DND-41 (cell line): ENCODE results near the gene TEX19.

Experiments used
- ATAC-seq: fragments of 200-7000 bp; cut with Tn5 transposase; 3 replicates; pipeline ENCODE4 v1.9.1; 2021; ENCODE audit warnings: low read depth; ENCODE audit not compliant: insufficient read depth
- DNase-seq: peaks from one replicate; pipeline ENCODE4 v3.0.0-alpha.2; 2020
- H2AFZ ChIP-seq: 2 replicates; pipeline ENCODE4 v1.6.0; 2012; ENCODE audit warnings: low read depth, low read length
- H3K27ac ChIP-seq: 2 replicates; pipeline ENCODE4 v1.5.1; 2012; ENCODE audit warnings: low read length, inconsistent platforms
- H3K27me3 ChIP-seq: fragments of 200-600 bp; sonication (generic); 2 replicates; pipeline ENCODE4 v1.6.0; 2012; ENCODE audit warnings: low read length, mild to moderate bottlenecking, inconsistent platforms; ENCODE audit not compliant: insufficient read depth, poor library complexity
- H3K36me3 ChIP-seq: 2 replicates; pipeline ENCODE4 v1.5.1; 2012; ENCODE audit warnings: low read length, inconsistent platforms; ENCODE audit not compliant: insufficient read depth
- H3K4me1 ChIP-seq: 2 replicates; pipeline ENCODE4 v1.5.1; 2012; ENCODE audit warnings: mild to moderate bottlenecking, low read length; ENCODE audit not compliant: insufficient read depth
- H3K4me2 ChIP-seq: 2 replicates; pipeline ENCODE4 v1.6.0; 2012; ENCODE audit warnings: mild to moderate bottlenecking, moderate library complexity, low read length, inconsistent platforms; ENCODE audit not compliant: insufficient read depth
- H3K4me3 ChIP-seq, 2 experiments: fragments of 200-600 bp in 1 of 2; shearing (Covaris generic) in 1 of 2; 2 replicates each; pipeline ENCODE4 v1.5.1; 2012 to 2016; ENCODE audit warnings: inconsistent platforms in 2 of 2, low read length in 2 of 2, mild to moderate bottlenecking in 2 of 2, low read depth in 1 of 2, moderate library complexity in 1 of 2
- H3K79me2 ChIP-seq: 2 replicates; pipeline ENCODE4 v1.6.0; 2012; ENCODE audit warnings: low read length, inconsistent platforms; ENCODE audit not compliant: insufficient read depth
- H3K9ac ChIP-seq: 2 replicates; pipeline ENCODE4 v1.6.0; 2012; ENCODE audit warnings: low read depth, mild to moderate bottlenecking, inconsistent platforms, low read length, moderate library complexity
- H3K9me3 ChIP-seq: 2 replicates; pipeline ENCODE4 v1.5.1; 2012; ENCODE audit warnings: low read length, moderate library complexity, mild to moderate bottlenecking, inconsistent platforms; ENCODE audit not compliant: insufficient read depth, severe bottlenecking
- H4K20me1 ChIP-seq: 2 replicates; pipeline ENCODE4 v1.6.0; 2012; ENCODE audit warnings: low read length; ENCODE audit not compliant: insufficient read depth
- EZH2 ChIP-seq: IDR thresholded peaks from 3 replicates; pipeline ENCODE4 v1.6.1; 2012; ENCODE audit warnings: borderline replicate concordance, low read depth, mild to moderate bottlenecking, moderate library complexity, low read length, inconsistent platforms; ENCODE audit not compliant: severe bottlenecking
- TF ChIP-seq, protein P1 (sequence below): IDR thresholded peaks from 2 replicates; pipeline ENCODE4 v1.5.1; 2012; ENCODE audit warnings: borderline replicate concordance, low read length, moderate library complexity, mild to moderate bottlenecking; ENCODE audit not compliant: poor library complexity, severe bottlenecking; ENCODE audit errors: extremely low read depth

TEX19 gene

DNA sequence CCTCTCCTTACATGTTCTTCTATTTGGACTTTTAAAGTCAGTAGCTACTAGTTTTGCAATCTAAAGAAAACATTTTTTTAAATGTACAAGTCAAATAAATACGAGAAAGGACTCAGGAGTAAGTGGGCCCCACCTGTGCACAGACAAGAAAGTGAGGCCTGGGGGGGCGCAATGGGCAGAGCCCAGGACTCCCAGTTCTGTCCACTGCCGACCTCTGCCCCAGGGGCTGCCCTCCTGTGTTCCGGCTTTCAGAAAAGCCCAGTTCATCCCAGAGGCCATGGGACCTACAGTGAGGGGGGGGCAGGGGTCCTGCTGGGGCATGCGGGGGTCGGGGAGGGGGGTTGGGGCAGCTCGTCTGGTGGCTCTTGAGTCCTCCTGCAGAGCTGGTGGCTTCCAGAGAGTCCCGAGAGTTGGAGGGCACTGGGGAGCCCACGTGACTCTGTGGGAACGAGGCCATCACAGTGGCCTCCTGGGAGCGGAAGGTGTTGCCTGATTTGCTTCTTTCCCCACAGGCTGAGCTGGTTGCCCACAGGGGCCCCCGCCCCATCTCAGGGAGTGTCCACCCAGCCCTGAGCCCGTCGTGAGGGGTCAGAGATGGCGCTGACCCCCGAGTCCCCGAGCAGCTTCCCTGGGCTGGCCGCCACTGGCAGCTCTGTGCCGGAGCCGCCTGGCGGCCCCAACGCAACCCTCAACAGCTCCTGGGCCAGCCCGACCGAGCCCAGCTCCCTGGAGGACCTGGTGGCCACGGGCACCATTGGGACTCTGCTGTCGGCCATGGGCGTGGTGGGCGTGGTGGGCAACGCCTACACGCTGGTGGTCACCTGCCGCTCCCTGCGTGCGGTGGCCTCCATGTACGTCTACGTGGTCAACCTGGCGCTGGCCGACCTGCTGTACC is 14.9 kb downstream of the TEX19 start:
- DNase-seq (no peak), ATAC-seq (no peak)
- no peaks in the 10 kb centered on the region for H3K4me1 ChIP-seq
- no peaks in the 10 kb centered on the region for H4K20me1 ChIP-seq
- no peaks in the 10 kb centered on the region for H3K9me3 ChIP-seq
- no peak overlapping the region for H3K4me3 ChIP-seq
- H3K4me2 ChIP-seq, result no peak overlapping the region
- H2AFZ ChIP-seq, result no peak overlapping the region
- no peak overlapping the region for H3K9ac ChIP-seq
- TF ChIP-seq EZH2, result no peak
- TF ChIP-seq, protein P1, sequence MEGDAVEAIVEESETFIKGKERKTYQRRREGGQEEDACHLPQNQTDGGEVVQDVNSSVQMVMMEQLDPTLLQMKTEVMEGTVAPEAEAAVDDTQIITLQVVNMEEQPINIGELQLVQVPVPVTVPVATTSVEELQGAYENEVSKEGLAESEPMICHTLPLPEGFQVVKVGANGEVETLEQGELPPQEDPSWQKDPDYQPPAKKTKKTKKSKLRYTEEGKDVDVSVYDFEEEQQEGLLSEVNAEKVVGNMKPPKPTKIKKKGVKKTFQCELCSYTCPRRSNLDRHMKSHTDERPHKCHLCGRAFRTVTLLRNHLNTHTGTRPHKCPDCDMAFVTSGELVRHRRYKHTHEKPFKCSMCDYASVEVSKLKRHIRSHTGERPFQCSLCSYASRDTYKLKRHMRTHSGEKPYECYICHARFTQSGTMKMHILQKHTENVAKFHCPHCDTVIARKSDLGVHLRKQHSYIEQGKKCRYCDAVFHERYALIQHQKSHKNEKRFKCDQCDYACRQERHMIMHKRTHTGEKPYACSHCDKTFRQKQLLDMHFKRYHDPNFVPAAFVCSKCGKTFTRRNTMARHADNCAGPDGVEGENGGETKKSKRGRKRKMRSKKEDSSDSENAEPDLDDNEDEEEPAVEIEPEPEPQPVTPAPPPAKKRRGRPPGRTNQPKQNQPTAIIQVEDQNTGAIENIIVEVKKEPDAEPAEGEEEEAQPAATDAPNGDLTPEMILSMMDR, result no peak
- no peak overlapping the region for H3K27ac ChIP-seq
- H3K27me3 ChIP-seq, result no peaks in the 10 kb centered on the region
- H3K36me3 ChIP-seq, result no peaks in the 10 kb centered on the region
- no peaks in the 10 kb centered on the region for H3K79me2 ChIP-seq

DNA sequence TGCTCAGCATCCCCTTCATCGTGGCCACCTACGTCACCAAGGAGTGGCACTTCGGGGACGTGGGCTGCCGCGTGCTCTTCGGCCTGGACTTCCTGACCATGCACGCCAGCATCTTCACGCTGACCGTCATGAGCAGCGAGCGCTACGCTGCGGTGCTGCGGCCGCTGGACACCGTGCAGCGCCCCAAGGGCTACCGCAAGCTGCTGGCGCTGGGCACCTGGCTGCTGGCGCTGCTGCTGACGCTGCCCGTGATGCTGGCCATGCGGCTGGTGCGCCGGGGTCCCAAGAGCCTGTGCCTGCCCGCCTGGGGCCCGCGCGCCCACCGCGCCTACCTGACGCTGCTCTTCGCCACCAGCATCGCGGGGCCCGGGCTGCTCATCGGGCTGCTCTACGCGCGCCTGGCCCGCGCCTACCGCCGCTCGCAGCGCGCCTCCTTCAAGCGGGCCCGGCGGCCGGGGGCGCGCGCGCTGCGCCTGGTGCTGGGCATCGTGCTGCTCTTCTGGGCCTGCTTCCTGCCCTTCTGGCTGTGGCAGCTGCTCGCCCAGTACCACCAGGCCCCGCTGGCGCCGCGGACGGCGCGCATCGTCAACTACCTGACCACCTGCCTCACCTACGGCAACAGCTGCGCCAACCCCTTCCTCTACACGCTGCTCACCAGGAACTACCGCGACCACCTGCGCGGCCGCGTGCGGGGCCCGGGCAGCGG is 15.7 kb downstream of the TEX19 start:
- no peak overlapping the region for H3K4me3 ChIP-seq
- no peaks in the 10 kb centered on the region for H3K27me3 ChIP-seq
- no peak overlapping the region for H3K27ac ChIP-seq
- no peaks in the 10 kb centered on the region for H3K9me3 ChIP-seq
- no peaks in the 10 kb centered on the region for H4K20me1 ChIP-seq
- no peak overlapping the region for H3K4me2 ChIP-seq
- ATAC-seq, result no peak
- no peaks in the 10 kb centered on the region for H3K36me3 ChIP-seq
- no peaks in the 10 kb centered on the region for H3K79me2 ChIP-seq
- TF ChIP-seq EZH2, result no peak
- TF ChIP-seq, protein P1, result no peak
- no peak for DNase-seq
- no peaks in the 10 kb centered on the region for H3K4me1 ChIP-seq
- H3K9ac ChIP-seq, result no peak overlapping the region
- no peak overlapping the region for H2AFZ ChIP-seq

DNA sequence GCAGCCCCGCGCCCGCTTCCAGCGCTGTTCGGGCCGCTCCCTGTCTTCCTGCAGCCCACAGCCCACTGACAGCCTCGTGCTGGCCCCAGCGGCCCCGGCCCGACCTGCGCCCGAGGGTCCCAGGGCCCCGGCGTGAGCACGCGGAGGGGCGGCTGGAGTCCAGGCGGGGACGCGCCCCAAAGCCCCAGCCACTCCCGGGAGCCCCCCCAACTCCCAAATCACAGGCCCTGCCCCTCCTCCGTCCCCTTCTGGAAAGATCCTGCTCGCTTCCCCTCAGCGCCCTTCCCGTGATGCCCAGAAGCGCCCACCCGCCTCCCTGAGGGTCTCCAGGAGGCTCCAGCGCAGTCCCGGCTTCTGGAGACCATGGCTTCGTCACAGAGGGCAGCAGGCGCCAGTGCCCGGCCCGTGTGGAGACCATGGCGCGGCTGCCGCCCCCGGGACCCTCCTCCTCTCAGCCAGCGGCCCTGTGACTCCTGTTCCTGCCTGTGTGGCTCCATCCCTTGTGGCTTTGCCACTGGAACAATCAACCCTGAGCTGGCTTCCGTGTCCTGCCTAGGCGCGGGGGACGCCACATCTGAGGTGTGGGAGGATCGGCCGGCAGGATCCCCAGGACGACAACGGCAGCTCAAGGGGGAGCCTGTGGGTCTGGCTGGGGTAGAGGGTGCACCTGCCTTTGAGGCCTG is 16.5 kb downstream of the TEX19 start:
- no peak for TF ChIP-seq EZH2
- TF ChIP-seq, protein P1, result no peak
- ATAC-seq, result no peak

More for the DNA sequence above, 16.5 kb downstream of the TEX19 start:
- Histone ChIP-seq H3K27ac (no peak overlapping the region), H3K9me3 (no peaks in the 10 kb centered on the region), H3K4me3 (no peak overlapping the region), H3K4me2 (no peak overlapping the region), H3K36me3 (no peaks in the 10 kb centered on the region), H2AFZ (no peak overlapping the region), H4K20me1 (no peaks in the 10 kb centered on the region), H3K27me3 (no peaks in the 10 kb centered on the region), H3K4me1 (no peaks in the 10 kb centered on the region), H3K79me2 (no peaks in the 10 kb centered on the region), H3K9ac (no peak overlapping the region)
- DNase-seq, result no peak
